Upper lobe of left lung (tissue), 6 donors: ENCODE data around the gene ATF3. TPM values are rescaled to one million over a fixed set of nuclear protein-coding genes. Genes with fewer than 3 reads are reported as not detected.

Experiments
- ATAC-seq, 2 donors: fragments of 200-7000 bp; cut with Tn5 transposase; one replicate each; pipeline ENCODE4 v1.9.1; 2022; ENCODE audit warnings: mild to moderate bottlenecking in 2 of 2, moderate library complexity in 2 of 2; ENCODE audit not compliant: low FRiP score in 2 of 2
- DNase-seq, 2 donors: peaks; one replicate each; pipeline ENCODE4 v3.0.0-alpha.2; 2019 to 2020
- H3K27ac ChIP-seq, 4 donors: fragments of 200-600 bp; sonication (generic); one replicate each; pipeline ENCODE4 v1.5.1; 2016 to 2019
- H3K27me3 ChIP-seq, 4 donors: fragments of 200-600 bp; sonication (generic); one replicate each; pipeline ENCODE4 v1.5.1; 2017 to 2019
- H3K36me3 ChIP-seq, 4 donors: fragments of 200-600 bp; sonication (generic); one replicate each; pipeline ENCODE4 v1.5.1; 2016 to 2019
- H3K4me1 ChIP-seq, 4 donors: fragments of 200-600 bp; sonication (generic); one replicate each; pipeline ENCODE4 v1.5.1; 2018 to 2019
- H3K4me3 ChIP-seq, 4 donors: fragments of 200-600 bp; sonication (generic); one replicate each; pipeline ENCODE4 v1.5.1; 2017 to 2019; ENCODE audit warnings: mild to moderate bottlenecking in 2 of 4, moderate library complexity in 1 of 4
- H3K9me3 ChIP-seq, 4 donors: fragments of 200-600 bp; sonication (generic); one replicate each; pipeline ENCODE4 v1.5.1; 2018 to 2019
- CTCF ChIP-seq, 6 experiments: fragments of 450-650 bp in 4 of 6; fragments of 200-600 bp in 2 of 6; sonication (generic) in 2 of 6; IDR thresholded peaks; one replicate each; pipeline ENCODE4 v1.5.1; 2016 to 2019; ENCODE audit warnings: antibody characterized with exemption in 6 of 6
- EP300 ChIP-seq, 4 donors: sonication (generic); formaldehyde crosslinking; IDR thresholded peaks; one replicate each; pipeline ENCODE4 v1.5.1; 2017; ENCODE audit warnings: antibody characterized with exemption in 4 of 4, control low read depth in 2 of 4
- POLR2A ChIP-seq, 4 donors: fragments of 450-650 bp; IDR thresholded peaks; one replicate each; pipeline ENCODE4 v1.5.1; 2016 to 2017; ENCODE audit warnings: antibody characterized with exemption in 4 of 4, mild to moderate bottlenecking in 2 of 4
- POLR2AphosphoS5 ChIP-seq, 2 donors: sonication (generic); formaldehyde crosslinking; IDR thresholded peaks; one replicate each; pipeline ENCODE4 v1.5.1; 2017; ENCODE audit warnings: antibody characterized with exemption in 2 of 2
- WGBS, 2 donors: methylation state at CpG; one replicate each; pipeline ENCODE4 v1.1.5; 2017 to 2018; 5-methylcytosine and 5-hydroxymethylcytosine counted together
- total RNA-seq, 6 donors: library from RNA; depleted of rRNA in 4 of 6; stranded (reverse); fragments of >200 nt in 4 of 6; gene quantifications; one replicate each; pipeline versions ENCODE4 v1.1.0 to v1.2.1, GENCODE V29; 2016 to 2021
- donor health status: DM: no; HTN: no; CAD: no; lungs with moderate emphysema.
- donor health status: DM: no; HTN: yes; CAD: no; lungs with severe emphysema.

ATF3 gene
- total RNA-seq, 6 donors from 2014 or later = 7.3 to 69.3 (median 21.2) TPM

DNA sequence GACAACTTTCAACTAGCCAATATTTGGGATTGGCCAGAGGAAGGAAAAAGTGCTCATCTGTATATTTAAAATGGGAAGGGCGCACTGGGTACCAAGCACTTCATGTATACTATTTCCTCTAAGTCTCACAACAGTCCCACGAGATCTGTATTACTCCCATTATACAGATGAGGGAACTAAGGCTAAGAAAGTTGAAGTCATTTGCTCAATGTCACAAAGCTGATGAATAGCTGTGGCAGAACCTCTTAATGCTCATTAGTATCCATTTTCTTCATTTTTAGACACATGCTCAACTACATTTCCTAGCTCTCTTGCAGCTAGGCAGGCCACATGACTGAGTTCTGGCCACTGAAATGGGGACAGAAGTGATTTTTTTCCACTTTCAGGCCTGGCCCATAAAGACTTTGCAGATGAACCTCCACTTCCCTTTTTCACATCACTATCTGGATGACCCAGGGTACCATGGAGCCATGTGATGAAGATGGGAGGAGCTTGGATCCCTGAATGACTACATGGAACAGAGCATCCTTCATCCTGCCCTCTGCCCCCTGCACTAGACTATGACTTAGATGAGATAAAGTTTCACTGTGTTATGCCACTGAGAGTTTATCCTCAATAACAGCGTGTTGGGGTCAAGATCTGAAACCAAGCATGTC lies 31.8 kb downstream of the ATF3 start:
- TF ChIP-seq POLR2AphosphoS5 (IDR thresholded peaks at IDR 0.05) = no peak
- H3K27ac ChIP-seq = no peak overlapping the region

DNA sequence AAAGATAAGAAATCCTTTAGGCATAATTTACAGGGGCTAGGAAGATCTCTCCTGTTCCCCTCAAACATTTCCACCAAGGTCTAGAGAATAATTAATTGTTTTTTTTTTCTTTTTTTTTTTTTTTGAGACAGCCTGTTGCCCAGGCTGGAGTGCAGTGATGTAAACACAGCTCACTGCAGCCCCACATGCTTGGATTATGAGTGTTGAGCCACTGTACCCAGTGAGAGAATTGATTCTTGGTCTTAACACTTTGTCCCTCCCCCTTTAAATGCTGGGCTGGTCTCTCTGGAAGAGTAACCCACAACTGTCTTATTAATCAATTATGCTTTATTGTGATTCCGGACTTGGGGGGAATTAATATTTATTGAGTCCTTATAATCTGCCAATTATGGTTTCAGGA lies 33.4 kb downstream of the ATF3 start:
- ATAC-seq = no peak
- H3K4me1 ChIP-seq = peaks cover 6 to 17% (median 9%) of the 10 kb centered on the region in 4 donors
- H3K9me3 ChIP-seq = no peaks in the 10 kb centered on the region
- H3K27me3 ChIP-seq = no peaks in the 10 kb centered on the region
- H3K27ac ChIP-seq = no peak overlapping the region
- no peak overlapping the region for H3K4me3 ChIP-seq
- 67 to 89% methylated on average over 1 of the region's 1 CpG for WGBS, 2 donors
- no peak for DNase-seq
- no peaks in the 10 kb centered on the region for H3K36me3 ChIP-seq
- no peak for TF ChIP-seq CTCF (IDR thresholded peaks at IDR 0.05)
- no peak for TF ChIP-seq EP300 (IDR thresholded peaks at IDR 0.05)
- TF ChIP-seq POLR2A (IDR thresholded peaks at IDR 0.05) = no peak
- TF ChIP-seq POLR2AphosphoS5 (IDR thresholded peaks at IDR 0.05) = no peak

More for the DNA sequence above, 31.8 kb downstream of the ATF3 start:
- Histone ChIP-seq H3K9me3 (no peaks in the 10 kb centered on the region), H3K4me3 (no peak overlapping the region), H3K4me1 (peaks cover 22 to 33% (median 25%) of the 10 kb centered on the region in 4 donors), H3K27me3 (no peaks in the 10 kb centered on the region), H3K36me3 (no peaks in the 10 kb centered on the region)
- DNase-seq (no peak), ATAC-seq (no peak)
- WGBS, 2 donors = 100% methylated on average over 3 of the region's 3 CpGs

DNA sequence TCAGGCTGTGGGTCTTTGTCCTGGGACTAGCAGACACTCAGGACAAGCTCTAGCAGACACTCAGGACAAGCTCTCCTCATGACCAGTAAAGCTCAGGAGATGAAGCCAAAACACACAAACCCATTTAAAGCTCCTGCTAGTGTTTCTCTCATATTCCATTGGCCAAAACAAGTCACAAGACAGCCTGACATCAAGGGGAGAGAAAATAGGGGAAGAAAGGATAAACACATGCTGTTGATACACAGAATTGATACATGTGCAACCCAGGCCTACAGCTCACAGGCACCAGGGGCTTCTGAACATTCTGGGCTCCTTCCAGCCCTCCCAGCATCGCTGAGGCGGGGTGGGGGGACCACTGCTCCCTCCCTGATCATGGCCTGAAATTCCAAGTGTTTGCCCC lies 35.3 kb downstream of the ATF3 start:
- TF ChIP-seq POLR2A (IDR thresholded peaks at IDR 0.05) (no peak), CTCF (IDR thresholded peaks at IDR 0.05) (no peak), POLR2AphosphoS5 (IDR thresholded peaks at IDR 0.05) (no peak), EP300 (IDR thresholded peaks at IDR 0.05) (no peak)
- Histone ChIP-seq H3K4me3 (no peak overlapping the region), H3K36me3 (no peaks in the 10 kb centered on the region), H3K4me1 (peaks cover 0 to 5% (median 0%) of the 10 kb centered on the region in 4 donors), H3K27me3 (no peaks in the 10 kb centered on the region), H3K27ac (no peak overlapping the region), H3K9me3 (no peaks in the 10 kb centered on the region)
- ATAC-seq (no peak), DNase-seq (peak in 1 of 2 donors; percentile 27)
- WGBS, 2 donors = 100% methylated on average over 2 of the region's 2 CpGs

DNA sequence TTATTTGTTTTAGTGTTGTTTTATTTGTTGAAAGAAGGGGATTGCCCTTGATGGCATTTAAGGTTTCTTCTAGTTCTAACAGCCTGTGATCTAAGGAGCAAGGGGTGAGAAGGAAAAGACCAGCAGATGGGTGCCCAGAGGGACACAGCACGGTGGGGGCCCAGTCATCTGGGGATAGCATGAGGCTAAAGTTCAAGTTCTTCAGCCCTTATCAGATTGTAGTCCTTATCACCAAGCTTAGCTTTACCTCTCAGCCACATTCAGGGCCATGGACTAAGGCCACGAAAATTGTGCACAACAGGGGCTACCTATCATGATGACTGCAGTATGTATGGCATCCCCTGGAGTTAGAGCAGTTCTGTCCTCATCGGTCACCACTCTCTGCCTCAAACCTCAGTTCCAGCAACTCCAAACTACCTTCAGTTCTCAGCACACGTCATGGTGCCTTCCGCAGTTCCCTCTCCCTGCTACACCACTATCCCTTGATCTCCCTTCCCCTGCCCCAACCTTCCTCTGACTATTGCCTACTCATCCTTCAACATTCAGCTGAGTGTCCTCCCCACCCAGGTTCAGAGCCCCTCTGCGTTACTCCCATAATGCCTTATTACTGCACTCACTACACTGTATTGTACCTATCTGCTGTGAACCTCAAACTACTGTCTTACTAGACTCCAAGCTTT lies 36.4 kb downstream of the ATF3 start:
- 86 to 93% methylated on average over 6 of the region's 6 CpGs for WGBS, 2 donors

More for the DNA sequence above, 36.4 kb downstream of the ATF3 start:
- Histone ChIP-seq H3K27me3 (no peaks in the 10 kb centered on the region), H3K4me3 (no peak overlapping the region), H3K9me3 (no peaks in the 10 kb centered on the region), H3K36me3 (no peaks in the 10 kb centered on the region), H3K27ac (no peak overlapping the region), H3K4me1 (no peaks in the 10 kb centered on the region)
- no peak for ATAC-seq
- TF ChIP-seq POLR2A (IDR thresholded peaks at IDR 0.05) = no peak
- no peak for TF ChIP-seq EP300 (IDR thresholded peaks at IDR 0.05)
- no peak for TF ChIP-seq POLR2AphosphoS5 (IDR thresholded peaks at IDR 0.05)
- TF ChIP-seq CTCF (IDR thresholded peaks at IDR 0.05) = no peak
- no peak for DNase-seq
